NCI-H1694 (cell line): Measurements from ENCODE around the gene IL24.
"Not testable (repeated sequence)": the region's sequence is repeated elsewhere in the genome, so short reads cannot be mapped to it uniquely, and the experiment has no call there.

Experiments
- DNase-seq: peaks from one replicate; lab custom pipeline; 2025; lab: John Stamatoyannopoulos, UW

Gene IL24

GRCh38 chr1:206904423-206905142 lies 7.3 kb downstream of the IL24 start:
- DNase-seq: no peak

GRCh38 chr1:206905295-206906164 lies 8.3 kb downstream of the IL24 start:
- no peak for DNase-seq

GRCh38 chr1:206907304-206907991 lies 10.2 kb downstream of the IL24 start:
- DNase-seq: no peak

DNA sequence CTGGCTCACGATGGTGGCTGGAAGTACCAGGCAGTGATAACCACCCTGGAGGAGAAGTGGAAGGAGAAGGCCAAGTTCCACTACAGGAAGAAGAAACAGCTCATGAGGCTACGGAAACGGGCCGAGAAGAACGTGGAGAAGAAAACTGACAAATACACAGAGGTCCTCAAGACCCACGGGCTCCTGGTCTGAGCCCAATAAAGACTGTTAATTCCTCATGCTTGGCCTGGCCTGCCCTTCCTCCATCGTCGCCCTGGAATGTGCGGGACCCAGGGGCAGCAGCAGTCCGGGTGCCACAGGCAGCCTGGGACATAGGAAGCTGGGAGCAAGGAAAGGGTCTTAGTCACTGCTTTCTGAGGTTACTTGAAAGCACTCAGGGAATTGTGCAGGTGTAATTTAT lies 10.8 kb downstream of the IL24 start:
- DNase-seq: no peak

GRCh38 chr1:206909161-206909882 lies 12.1 kb downstream of the IL24 start:
- no peak for DNase-seq

DNA sequence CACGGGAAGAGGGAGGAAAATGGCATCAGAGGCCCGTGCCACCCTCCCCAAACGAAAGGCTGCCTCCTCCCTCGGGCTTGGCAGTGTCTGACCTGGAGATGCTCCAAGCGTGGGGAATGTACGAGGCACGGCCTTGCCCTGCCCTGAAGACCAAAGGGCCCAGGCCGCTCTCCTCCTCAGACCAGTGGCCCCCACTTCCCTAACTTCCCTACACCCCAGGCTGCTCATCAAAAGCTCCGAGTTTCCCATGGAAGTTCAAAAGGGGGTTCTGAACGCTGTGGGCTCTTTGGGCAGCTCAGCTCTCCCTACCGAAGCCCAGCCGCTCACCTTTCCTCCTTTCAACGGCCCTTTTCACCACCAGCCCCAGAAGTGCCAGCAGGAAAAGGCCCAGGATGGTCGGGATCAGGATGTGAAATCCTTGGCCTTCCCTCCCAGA lies 12.7 kb downstream of the IL24 start:
- no peak for DNase-seq

DNA sequence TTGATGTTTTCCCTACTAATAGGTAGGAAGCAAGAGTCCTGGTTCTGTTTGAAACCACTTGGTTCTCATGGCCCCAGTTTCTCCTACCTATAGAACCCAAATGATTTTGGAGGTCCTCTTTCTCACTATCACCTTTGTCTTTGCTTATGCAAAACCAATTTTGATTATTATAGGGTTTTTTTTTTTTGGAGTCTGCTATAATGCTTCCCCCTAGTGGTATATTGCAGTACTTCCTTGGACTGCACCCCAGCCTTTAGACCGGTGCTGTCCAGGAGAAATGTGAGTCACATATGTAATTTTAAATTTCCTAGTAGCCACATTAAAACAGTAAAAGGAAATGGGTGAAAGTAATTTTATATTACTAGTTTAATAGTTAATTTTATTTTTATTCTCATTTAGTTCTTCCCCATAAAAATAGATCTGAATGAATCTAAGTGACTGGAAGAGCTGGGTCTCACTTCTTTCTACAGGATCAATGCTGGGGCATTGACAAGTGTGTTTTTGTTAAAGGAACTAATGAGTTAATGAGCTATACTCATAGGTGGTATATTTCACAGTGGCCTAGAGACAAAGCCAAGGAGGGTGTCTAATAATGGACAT lies 13.9 kb downstream of the IL24 start:
- peak; percentile 48 for DNase-seq

DNA sequence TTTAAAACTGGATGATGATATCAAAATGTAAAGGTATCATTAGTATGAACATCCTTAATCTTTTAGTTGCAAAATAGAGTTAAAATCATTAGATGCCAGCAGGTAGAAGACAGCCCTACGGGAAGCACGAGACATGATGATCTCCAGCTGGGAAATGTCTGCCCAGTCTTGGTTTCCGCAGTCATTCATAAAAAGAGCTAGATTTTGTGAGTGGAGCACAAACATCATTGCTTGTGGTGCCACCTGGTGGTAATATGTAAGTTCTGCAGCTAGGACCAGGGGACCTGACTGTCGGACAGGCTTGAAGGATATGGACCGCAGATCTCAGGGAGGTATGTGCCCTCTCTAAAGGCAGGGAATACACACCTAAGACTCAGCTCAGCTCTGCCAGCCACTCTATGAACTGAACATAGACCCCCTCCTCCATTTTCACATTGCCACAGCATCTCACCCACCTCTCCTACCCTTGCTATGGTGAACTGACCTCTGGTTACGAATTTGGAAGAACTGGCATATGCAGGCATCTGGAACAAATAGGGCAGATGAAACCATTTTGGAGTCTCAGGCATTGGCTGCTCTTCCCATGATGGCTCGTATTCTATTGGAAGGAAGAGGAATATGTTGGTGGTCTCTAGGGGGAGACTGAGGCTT lies 15.3 kb downstream of the IL24 start:
- peak; percentile 93 for DNase-seq

GRCh38 chr1:206913766-206914537 lies 16.7 kb downstream of the IL24 start:
- DNase-seq: no peak

- DNase-seq: no peak
These were observed 17.9 kb downstream of the IL24 start for GRCh38 chr1:206915030-206915735.

DNA sequence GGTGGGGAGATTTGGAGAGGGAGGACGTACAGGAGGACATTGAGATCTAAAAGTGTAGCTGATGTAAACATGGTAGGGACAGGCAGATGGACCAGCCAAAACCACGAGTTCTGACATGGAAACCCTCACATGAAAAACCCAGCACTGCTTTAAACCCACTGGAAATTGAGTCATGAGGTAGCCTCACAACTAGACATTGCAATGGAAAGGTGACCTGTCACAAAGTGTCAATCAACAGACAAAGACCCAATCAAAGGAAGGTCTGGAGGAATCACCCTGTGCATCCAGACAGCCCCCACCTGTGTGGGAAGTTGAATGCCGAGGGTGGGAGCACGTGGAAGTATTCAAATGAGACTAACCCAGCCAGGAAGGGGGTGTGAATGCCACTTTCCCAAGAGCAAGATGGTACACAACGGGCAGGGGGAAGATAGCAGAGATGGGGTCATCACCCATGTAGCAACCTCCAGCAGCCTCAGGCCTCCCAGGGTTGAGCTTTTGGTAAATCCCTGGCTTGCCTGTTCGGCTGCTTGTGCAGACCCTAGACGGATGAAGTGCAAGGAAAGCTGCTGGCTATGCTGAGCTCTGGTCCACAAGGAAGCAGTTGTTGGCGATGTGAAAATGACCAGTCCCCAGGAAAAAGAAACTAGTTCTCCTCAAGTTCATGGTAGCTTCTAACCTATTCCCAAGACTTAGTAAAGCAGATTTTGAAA lies 18.9 kb downstream of the IL24 start:
- no peak for DNase-seq

- no peak for DNase-seq
These were observed 20.8 kb downstream of the IL24 start for GRCh38 chr1:206918076-206918475.

DNA sequence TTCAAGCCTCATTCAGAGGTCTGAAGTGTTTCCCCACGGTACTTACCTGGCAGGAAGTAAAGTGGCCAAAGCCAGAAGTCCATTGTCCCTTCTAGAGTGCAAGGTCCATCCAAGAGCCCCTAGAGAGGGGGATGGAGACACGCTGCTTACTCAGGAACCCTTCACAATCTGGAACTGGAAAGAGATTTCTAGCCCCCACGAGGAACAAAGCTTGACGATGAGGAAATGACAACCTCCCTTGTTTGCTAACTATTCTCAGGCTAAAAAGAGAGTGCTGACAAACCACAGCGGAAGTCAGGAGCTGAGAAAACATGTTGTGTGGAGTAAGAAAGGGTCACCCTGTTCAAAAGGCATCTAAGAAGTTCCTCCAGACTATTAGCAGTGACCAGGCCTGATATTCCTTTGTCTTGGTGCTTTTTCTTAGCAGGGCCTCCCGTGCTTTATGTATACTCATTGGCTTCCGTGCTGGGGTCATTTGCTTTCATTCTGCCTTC lies 24.6 kb downstream of the IL24 start, which contains the start of gene FCMR:
Gene FCMR (minus strand): TSS at position 170 of the 494 bp plus-strand sequence. CDS start 87 bp downstream, at position 83.
- no peak for DNase-seq

GRCh38 chr1:206922524-206922923 lies 25.3 kb downstream of the IL24 start:
- DNase-seq: no peak

DNA sequence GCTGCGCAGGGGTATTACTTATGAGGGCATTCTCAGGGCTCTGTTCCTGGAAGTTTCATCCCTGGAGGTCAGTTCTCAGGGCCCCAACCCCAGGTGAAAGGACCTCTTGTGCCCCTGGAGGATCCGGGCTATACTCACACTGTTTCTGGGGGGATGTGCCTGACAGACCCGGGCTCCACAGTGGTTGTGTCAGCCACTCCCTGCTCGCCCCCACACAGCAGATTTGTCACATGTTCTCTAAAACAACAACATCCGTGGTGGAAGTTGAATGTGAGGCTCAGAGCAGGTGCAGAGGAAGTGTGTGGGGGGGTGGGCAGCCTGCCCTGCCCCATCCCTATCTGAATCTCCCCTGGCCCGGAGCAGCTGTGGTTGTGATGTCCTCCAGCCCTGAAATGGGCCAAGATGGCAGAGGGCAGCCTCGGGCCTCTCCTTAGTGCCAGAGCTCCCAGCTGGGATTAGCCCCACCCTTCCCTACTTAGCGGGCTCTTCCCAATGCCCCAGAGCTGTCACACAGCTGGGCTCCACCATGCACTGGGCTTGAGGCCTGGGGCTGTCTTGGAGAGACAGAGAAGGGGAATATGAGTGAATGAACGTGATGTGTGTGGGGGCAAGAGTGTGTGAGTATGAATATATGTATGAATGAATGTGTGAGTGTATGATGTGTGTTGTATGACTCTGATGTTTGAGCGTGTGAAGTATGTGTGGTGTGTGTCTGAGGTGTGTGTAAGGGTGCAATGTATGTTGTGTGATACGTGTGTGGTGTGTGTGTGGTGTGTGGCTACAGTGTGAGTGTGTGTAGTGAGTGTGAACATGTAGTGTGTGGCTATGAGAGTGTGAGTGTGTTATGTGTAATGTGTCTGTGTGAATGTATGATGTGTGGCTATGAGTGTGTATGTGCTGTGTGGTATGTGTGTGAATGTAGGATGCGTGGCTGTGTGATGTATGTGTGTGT lies 26.0 kb downstream of the IL24 start:
- no peak for DNase-seq

DNA sequence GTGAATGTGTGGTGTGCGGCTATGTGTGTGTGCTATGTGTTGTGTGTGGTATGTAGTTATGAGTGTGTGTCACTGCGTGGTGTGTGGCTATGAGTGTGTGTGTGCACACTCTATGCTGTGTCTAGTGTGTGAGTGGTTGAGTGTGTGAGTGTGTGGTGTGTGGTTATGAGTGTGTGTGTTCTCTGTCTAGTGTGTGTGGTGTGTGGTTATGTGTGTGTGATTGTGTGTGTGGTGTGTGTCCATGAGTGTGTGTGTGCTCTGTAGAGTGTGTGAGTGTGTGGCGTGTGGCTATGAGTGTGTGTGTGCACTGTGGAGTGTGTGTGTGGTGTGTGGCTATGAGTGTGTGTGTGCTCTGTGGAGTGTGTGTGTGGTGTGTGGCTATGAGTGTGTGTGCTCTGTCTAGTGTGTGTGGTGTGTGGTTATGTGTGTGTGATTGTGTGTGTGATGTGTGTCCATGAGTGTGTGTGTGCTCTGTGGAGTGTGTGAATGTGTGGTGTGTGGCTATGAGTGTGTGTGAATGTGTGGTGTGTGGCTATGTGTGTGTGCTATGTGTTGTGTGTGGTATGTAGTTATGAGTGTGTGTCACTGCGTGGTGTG lies 26.8 kb downstream of the IL24 start:
- not testable (repeated sequence) for DNase-seq

DNA sequence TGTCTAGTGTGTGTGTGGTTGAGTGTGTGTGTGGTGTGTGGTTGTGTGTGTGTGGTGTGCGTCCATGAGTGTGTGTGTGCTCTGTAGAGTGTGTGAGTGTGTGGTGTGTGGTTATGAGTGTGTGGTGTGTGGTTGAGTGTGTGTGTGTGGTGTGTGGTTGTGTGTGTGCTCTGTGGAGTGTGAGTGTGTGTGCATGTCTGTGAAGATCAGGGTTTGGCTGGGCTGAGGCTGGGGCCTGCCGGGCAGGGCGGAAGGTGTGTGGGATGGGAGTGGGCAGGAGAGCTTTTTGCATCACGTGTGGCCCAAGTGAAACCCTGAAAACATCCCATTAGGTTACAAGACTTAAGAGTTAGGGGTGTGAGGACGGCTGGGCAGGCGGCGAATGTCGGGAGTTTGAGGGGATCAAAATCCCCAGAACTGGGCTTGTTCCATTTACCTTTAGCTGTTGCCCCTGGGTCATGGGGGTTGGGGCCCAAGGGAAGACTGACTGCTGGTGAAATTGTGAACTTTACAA lies 27.4 kb downstream of the IL24 start:
- DNase-seq: no peak
